ENCODE results near the gene SGMS1. TPM values are rescaled to one million over a fixed set of nuclear protein-coding genes. Genes with fewer than 3 reads are reported as not detected.

SGMS1 gene

DNA sequence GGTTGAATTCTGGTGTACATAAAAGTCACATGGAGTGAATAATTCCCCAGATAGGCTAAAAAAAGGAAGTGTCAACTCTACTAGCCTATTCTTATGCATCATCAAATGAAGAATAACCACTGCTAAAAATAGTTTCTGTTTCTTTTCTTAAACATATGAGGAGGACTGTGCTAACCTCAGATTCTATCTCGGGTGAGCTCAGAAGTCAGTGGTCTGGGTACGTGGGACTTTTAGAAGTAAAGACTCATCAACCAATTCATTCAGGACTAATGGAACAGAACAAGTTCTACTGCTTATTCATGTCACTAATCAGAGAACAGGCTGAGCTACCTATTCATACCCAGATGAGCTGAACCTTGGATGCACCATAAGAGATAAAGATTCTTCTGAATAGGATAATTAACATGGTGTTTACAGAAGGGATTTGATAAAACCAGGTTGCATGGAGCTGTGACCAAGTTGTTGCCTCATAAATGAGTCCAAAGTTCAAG, 362.9 kb downstream of the SGMS1 start:
- no peak overlapping the region for H3K4me3 ChIP-seq (ENCODE audit: low read length in 2 of 2)
- H3K36me3 ChIP-seq (replicated peaks in 1 of 2; ENCODE audit: control insufficient read depth in 2 of 2, insufficient read depth in 2 of 2, low read length in 2 of 2), result no peaks in the 10 kb centered on the region
- no peaks in the 10 kb centered on the region for H3K9me3 ChIP-seq (replicated peaks in 1 of 2; ENCODE audit: control insufficient read depth in 2 of 2, insufficient read depth in 1 of 2, low read depth in 1 of 2, low read length in 2 of 2)
- H3K23ac ChIP-seq (ENCODE audit: low read depth, low read length, poor library complexity), result no peak overlapping the region
- H3K79me1 ChIP-seq (ENCODE audit: low read depth, low read length), result no peaks in the 10 kb centered on the region
- H2AK5ac ChIP-seq (ENCODE audit: low read depth, low read length), result no peak overlapping the region
- no peak overlapping the region for H3K4me2 ChIP-seq (ENCODE audit: insufficient read depth, low read length, poor library complexity, severe bottlenecking)
- H2AFZ ChIP-seq (ENCODE audit: low read length), result no peak overlapping the region
- H2BK12ac ChIP-seq (ENCODE audit: low read length), result no peak overlapping the region
- H3K4me1 ChIP-seq (ENCODE audit: control insufficient read depth in 2 of 2, insufficient read depth in 1 of 2, low read depth in 1 of 2, low read length in 2 of 2), result no peaks in the 10 kb centered on the region
- H3K4ac ChIP-seq (ENCODE audit: low read length), result no peak overlapping the region
- H4K8ac ChIP-seq (ENCODE audit: low read depth, low read length), result no peak overlapping the region
- no peak overlapping the region for H4K91ac ChIP-seq (ENCODE audit: low read depth, low read length, poor library complexity)
- WGBS, 2 donors (ENCODE audit: extremely low coverage in 2 of 2, insufficient read length in 2 of 2, insufficient replicate concordance in 1 of 2), result no CpG with 5 or more reads among the region's 2 CpGs
- no peak overlapping the region for H2BK5ac ChIP-seq (ENCODE audit: low read length)
- H3K27me3 ChIP-seq (ENCODE audit: control insufficient read depth in 3 of 3, insufficient read depth in 3 of 3, low read depth in 1 of 3, low read length in 3 of 3), result peaks cover 0 to 3% (median 0%) of the 10 kb centered on the region in 3 experiments
- H2BK120ac ChIP-seq (ENCODE audit: low read depth, low read length), result no peak overlapping the region
- no peak overlapping the region for H2BK15ac ChIP-seq (ENCODE audit: low read length)
- no peak overlapping the region for H3K14ac ChIP-seq (ENCODE audit: low read length)
- H3K27ac ChIP-seq (replicated peaks; ENCODE audit: low read length), result no peak overlapping the region
- no peak overlapping the region for H3K9ac ChIP-seq (ENCODE audit: low read depth, low read length, poor library complexity)
- DNase-seq (ENCODE audit: low spot score), result no peak
- no peak overlapping the region for H3K18ac ChIP-seq (ENCODE audit: low read length)

Small RNA genes within 50 kb of the gene (small RNA-seq; reads per million reads assigned to genes)
- gene RNU7-107P (ENCODE audit: insufficient read depth), result not detected
